C1 segment of cervical spinal cord (tissue), 14 donors: Measurements from ENCODE around the gene PABPN1L.

Experiments
- DNase-seq, 14 donors: peaks; one replicate each; lab custom pipeline; 2025; lab: John Stamatoyannopoulos, UW

Gene PABPN1L

GRCh38 chr16:88870608-88871348 is 4.3 kb upstream of the PABPN1L start:
- no peak for DNase-seq

GRCh38 chr16:88869673-88869980 is 3.2 kb upstream of the PABPN1L start:
- DNase-seq: peak in 1 of 14 donors; percentile 61

- peak in 1 of 14 donors; percentile 80 for DNase-seq
These were observed 2.7 kb upstream of the PABPN1L start for GRCh38 chr16:88868974-88869672.

- DNase-seq: no peak
These were observed 1.3 kb upstream of the PABPN1L start for GRCh38 chr16:88867581-88868246.

- DNase-seq: no peak
These were observed 718 bp downstream of the PABPN1L start for GRCh38 chr16:88865742-88866141.

GRCh38 chr16:88865310-88865709 is 1.1 kb downstream of the PABPN1L start:
- no peak for DNase-seq

GRCh38 chr16:88864521-88864920 is 1.9 kb downstream of the PABPN1L start:
- DNase-seq: no peak

GRCh38 chr16:88864099-88864498 is 2.4 kb downstream of the PABPN1L start:
- DNase-seq: no peak

GRCh38 chr16:88863426-88863825 is 3.0 kb downstream of the PABPN1L start:
- no peak for DNase-seq

GRCh38 chr16:88862968-88863367 is 3.5 kb downstream of the PABPN1L start:
- no peak for DNase-seq

GRCh38 chr16:88861359-88861758 is 5.1 kb downstream of the PABPN1L start:
- DNase-seq: no peak

- DNase-seq: no peak
These were observed 6.9 kb downstream of the PABPN1L start for GRCh38 chr16:88859381-88860091.

GRCh38 chr16:88857728-88858339 is 8.6 kb downstream of the PABPN1L start:
- peak in 13 of 14 donors; percentile 18 to 73 (median 55) for DNase-seq

GRCh38 chr16:88856828-88857727 is 9.4 kb downstream of the PABPN1L start, which contains the start of the genes GALNS and TRAPPC2L:
Gene GALNS, minus strand, starts transcription at chr16:88856947. Its CDS starts 70 bp downstream, at chr16:88856877.
Gene TRAPPC2L, plus strand, starts transcription at chr16:88857127. Its CDS starts 24 bp downstream, at chr16:88857151.
- peak; percentile 69 to 99 (median 97) for DNase-seq

GRCh38 chr16:88856122-88856827 is 10.2 kb downstream of the PABPN1L start:
- DNase-seq: no peak

GRCh38 chr16:88855736-88856121 is 10.7 kb downstream of the PABPN1L start:
- DNase-seq: no peak

- DNase-seq: no peak
These were observed 11.3 kb downstream of the PABPN1L start for GRCh38 chr16:88855176-88855575.

- DNase-seq: no peak
These were observed 12.0 kb downstream of the PABPN1L start for GRCh38 chr16:88854306-88855111.
